Tibial nerve (tissue), 4 donors: Measurements from ENCODE around the gene GUCD1.

Source experiments
- EP300 ChIP-seq, 2 donors: sonication (generic); formaldehyde crosslinking; IDR thresholded peaks; one replicate each; pipeline ENCODE4 v1.6.1; 2017; ENCODE audit warnings: antibody characterized with exemption in 2 of 2, mild to moderate bottlenecking in 1 of 2
- POLR2A ChIP-seq, 2 donors: fragments of 450-650 bp; IDR thresholded peaks; one replicate each; pipeline ENCODE4 v1.6.1; 2017; ENCODE audit warnings: antibody characterized with exemption in 2 of 2, mild to moderate bottlenecking in 2 of 2, moderate library complexity in 2 of 2
- TF ChIP-seq, protein P1 (sequence below), 5 experiments: fragments of 200-600 bp in 3 of 5; fragments of 450-650 bp in 2 of 5; sonication (generic) in 3 of 5; IDR thresholded peaks; one replicate each; pipeline ENCODE4 v1.5.1; 2016 to 2019; ENCODE audit warnings: antibody characterized with exemption in 5 of 5, mild to moderate bottlenecking in 3 of 5, moderate library complexity in 2 of 5

DNA sequence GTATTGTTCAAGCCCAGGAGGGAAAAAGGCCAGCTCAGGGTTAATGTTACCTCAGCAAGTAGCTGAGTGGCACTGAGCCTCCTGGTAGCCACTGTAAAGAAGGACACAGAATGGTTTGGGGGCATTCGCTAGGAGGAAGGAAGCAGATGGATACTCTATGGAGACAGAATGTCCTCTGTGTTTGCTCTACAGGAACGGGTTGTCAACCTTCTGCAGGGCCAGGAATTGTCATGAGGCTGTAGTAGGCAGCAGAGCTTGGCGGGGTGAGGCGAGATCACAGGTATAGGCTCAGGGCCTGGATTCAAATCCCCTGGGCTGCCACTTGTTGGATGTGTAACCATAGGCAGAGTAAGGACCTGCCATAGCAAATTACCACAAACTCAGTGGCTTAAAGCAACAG, 40.9 kb upstream of the GUCD1 start:
- TF ChIP-seq POLR2A (IDR thresholded peaks at IDR 0.05) (no peak), EP300 (IDR thresholded peaks at IDR 0.05) (no peak)
- TF ChIP-seq, protein P1, sequence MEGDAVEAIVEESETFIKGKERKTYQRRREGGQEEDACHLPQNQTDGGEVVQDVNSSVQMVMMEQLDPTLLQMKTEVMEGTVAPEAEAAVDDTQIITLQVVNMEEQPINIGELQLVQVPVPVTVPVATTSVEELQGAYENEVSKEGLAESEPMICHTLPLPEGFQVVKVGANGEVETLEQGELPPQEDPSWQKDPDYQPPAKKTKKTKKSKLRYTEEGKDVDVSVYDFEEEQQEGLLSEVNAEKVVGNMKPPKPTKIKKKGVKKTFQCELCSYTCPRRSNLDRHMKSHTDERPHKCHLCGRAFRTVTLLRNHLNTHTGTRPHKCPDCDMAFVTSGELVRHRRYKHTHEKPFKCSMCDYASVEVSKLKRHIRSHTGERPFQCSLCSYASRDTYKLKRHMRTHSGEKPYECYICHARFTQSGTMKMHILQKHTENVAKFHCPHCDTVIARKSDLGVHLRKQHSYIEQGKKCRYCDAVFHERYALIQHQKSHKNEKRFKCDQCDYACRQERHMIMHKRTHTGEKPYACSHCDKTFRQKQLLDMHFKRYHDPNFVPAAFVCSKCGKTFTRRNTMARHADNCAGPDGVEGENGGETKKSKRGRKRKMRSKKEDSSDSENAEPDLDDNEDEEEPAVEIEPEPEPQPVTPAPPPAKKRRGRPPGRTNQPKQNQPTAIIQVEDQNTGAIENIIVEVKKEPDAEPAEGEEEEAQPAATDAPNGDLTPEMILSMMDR (IDR thresholded peaks at IDR 0.05): no peak
